Sigmoid colon (tissue), 7 donors: Measurements from ENCODE around the gene NSMCE3. TPM values are rescaled to one million over a fixed set of nuclear protein-coding genes. Genes with fewer than 3 reads are reported as not detected.

Experiments used
- DNase-seq: peaks from one replicate; pipeline ENCODE4 v3.0.0-alpha.2; 2019
- H3K27ac ChIP-seq, 4 donors: fragments of 200-600 bp; sonication (generic); one replicate each; pipeline ENCODE4 v1.5.1; 2016 to 2019; ENCODE audit warnings: mild to moderate bottlenecking in 1 of 4
- H3K27me3 ChIP-seq, 3 donors: fragments of 200-600 bp; sonication (generic); one replicate each; pipeline ENCODE4 v1.5.1; 2019; ENCODE audit warnings: mild to moderate bottlenecking in 1 of 3
- H3K36me3 ChIP-seq, 4 donors: fragments of 200-600 bp; sonication (generic); one replicate each; pipeline ENCODE4 v1.5.1; 2016 to 2019
- H3K4me1 ChIP-seq, 4 donors: fragments of 200-600 bp; sonication (generic); one replicate each; pipeline ENCODE4 v1.5.1; 2017 to 2019
- H3K4me3 ChIP-seq, 4 donors: fragments of 200-600 bp; sonication (generic); one replicate each; pipeline ENCODE4 v1.5.1; 2017 to 2019; ENCODE audit warnings: mild to moderate bottlenecking in 2 of 4, moderate library complexity in 1 of 4
- H3K9me3 ChIP-seq, 4 donors: fragments of 200-600 bp in 3 of 4; sonication (generic) in 3 of 4; one replicate each; pipeline versions ENCODE4 v1.5.1 to v1.6.1; 2013 to 2019
- CTCF ChIP-seq, 4 experiments: fragments of 450-650 bp in 3 of 4; fragments of 200-600 bp in 1 of 4; IDR thresholded peaks; one replicate each; pipeline ENCODE4 v1.5.1; 2016 to 2019; ENCODE audit warnings: antibody characterized with exemption in 4 of 4, mild to moderate bottlenecking in 3 of 4, moderate library complexity in 2 of 4
- EP300 ChIP-seq, 4 donors: sonication (generic); formaldehyde crosslinking; IDR thresholded peaks; one replicate each; pipeline ENCODE4 v1.6.1; 2017; ENCODE audit warnings: antibody characterized with exemption in 4 of 4
- POLR2A ChIP-seq, 2 donors: fragments of 450-650 bp; IDR thresholded peaks; one replicate each; pipeline ENCODE4 v1.6.1; 2016; ENCODE audit warnings: antibody characterized with exemption in 2 of 2, mild to moderate bottlenecking in 2 of 2, moderate library complexity in 2 of 2
- POLR2AphosphoS5 ChIP-seq, 4 donors: sonication (generic); formaldehyde crosslinking; IDR thresholded peaks; one replicate each; pipeline ENCODE4 v1.6.1; 2017; ENCODE audit warnings: antibody characterized with exemption in 4 of 4
- WGBS, 2 donors: extraction: QIAGEN DNeasy Blood & Tissue Kit; methylation state at CpG; one replicate each; pipeline ENCODE4 v1.1.7; 2013; 5-methylcytosine and 5-hydroxymethylcytosine counted together
- intact Hi-C: fragments of 100-400 bp; cut with DNase I; formaldehyde crosslinking; loops from one replicate; pipeline ENCODE4 v1.15.1; 2023
- polyA plus RNA-seq, 3 donors: library from polyadenylated mRNA; stranded (reverse); fragments of 200-250 nt; gene quantifications; one replicate each; pipeline ENCODE4 v1.2.3, GENCODE V29; 2013
- total RNA-seq, 4 donors: library from RNA; depleted of rRNA; stranded (reverse); fragments of >200 nt; gene quantifications; one replicate each; pipeline ENCODE4 v1.1.0, GENCODE V29; 2016
- donor health status: healthy with polysubstance abuse.
- donor health status: Bipolar disorder and iron deficiency.
- donor health status: healthy.

The NSMCE3 gene
- total and polyA plus RNA-seq, 7 donors, result 1.2 to 12.8 (median 7.8) TPM

- WGBS, 2 donors, result 94 to 96% methylated on average over 6 of the region's 6 CpGs
- H3K27me3 ChIP-seq, result no peaks in the 10 kb centered on the region
- intact Hi-C loops, result no loop called here
- TF ChIP-seq POLR2AphosphoS5 (IDR thresholded peaks at IDR 0.05) (no peak), CTCF (IDR thresholded peaks at IDR 0.05) (no peak), POLR2A (IDR thresholded peaks at IDR 0.05) (no peak), EP300 (IDR thresholded peaks at IDR 0.05) (no peak)
- no peaks in the 10 kb centered on the region for H3K9me3 ChIP-seq
- no peak for DNase-seq
- no peak overlapping the region for H3K27ac ChIP-seq
- no peak overlapping the region for H3K4me3 ChIP-seq
- H3K4me1 ChIP-seq, result no peaks in the 10 kb centered on the region
- H3K36me3 ChIP-seq, result no peaks in the 10 kb centered on the region
Measured at GRCh38 chr15:29260896-29261295, 8.7 kb downstream of the NSMCE3 start.

GRCh38 chr15:29259233-29259632 is 10.4 kb downstream of the NSMCE3 start:
- TF ChIP-seq POLR2AphosphoS5 (IDR thresholded peaks at IDR 0.05), result no peak
- TF ChIP-seq POLR2A (IDR thresholded peaks at IDR 0.05), result no peak
- no peak for TF ChIP-seq CTCF (IDR thresholded peaks at IDR 0.05)
- no peak overlapping the region for H3K27ac ChIP-seq
- H3K4me1 ChIP-seq, result no peaks in the 10 kb centered on the region
- WGBS, 2 donors, result 0 to 84% methylated on average over 1 of the region's 1 CpG
- no peaks in the 10 kb centered on the region for H3K36me3 ChIP-seq
- no peaks in the 10 kb centered on the region for H3K27me3 ChIP-seq
- H3K4me3 ChIP-seq, result no peak overlapping the region
- no peak for DNase-seq
- intact Hi-C loops, result no loop called here
- H3K9me3 ChIP-seq, result no peaks in the 10 kb centered on the region

GRCh38 chr15:29252234-29252633 is 17.4 kb downstream of the NSMCE3 start:
- Histone ChIP-seq H3K4me1 (no peaks in the 10 kb centered on the region), H3K27me3 (no peaks in the 10 kb centered on the region), H3K27ac (no peak overlapping the region), H3K9me3 (no peaks in the 10 kb centered on the region), H3K4me3 (no peak overlapping the region), H3K36me3 (no peaks in the 10 kb centered on the region)
- no peak for TF ChIP-seq POLR2AphosphoS5 (IDR thresholded peaks at IDR 0.05)
- no peak for TF ChIP-seq CTCF (IDR thresholded peaks at IDR 0.05)
- no peak for TF ChIP-seq POLR2A (IDR thresholded peaks at IDR 0.05)
- TF ChIP-seq EP300 (IDR thresholded peaks at IDR 0.05), result no peak
- intact Hi-C loops, result no loop called here
- no peak for DNase-seq

- H3K27me3 ChIP-seq, result no peaks in the 10 kb centered on the region
- no peaks in the 10 kb centered on the region for H3K36me3 ChIP-seq
- no peaks in the 10 kb centered on the region for H3K9me3 ChIP-seq
- H3K4me1 ChIP-seq, result no peaks in the 10 kb centered on the region
- intact Hi-C loops, result loop anchor here (10.0 kb wide), 1 partner anchor 440 kb away; no protein-coding TSS in a partner anchor
- H3K4me3 ChIP-seq, result no peak overlapping the region
- WGBS, 2 donors, result 89 to 94% methylated on average over 7 of the region's 7 CpGs
- no peak for TF ChIP-seq EP300 (IDR thresholded peaks at IDR 0.05)
- no peak for TF ChIP-seq POLR2AphosphoS5 (IDR thresholded peaks at IDR 0.05)
- TF ChIP-seq POLR2A (IDR thresholded peaks at IDR 0.05), result no peak
- no peak for TF ChIP-seq CTCF (IDR thresholded peaks at IDR 0.05)
- no peak overlapping the region for H3K27ac ChIP-seq
- DNase-seq, result no peak
Measured at GRCh38 chr15:29244544-29244943, 25.1 kb downstream of the NSMCE3 start.

- Histone ChIP-seq H3K27ac (no peak overlapping the region), H3K4me3 (no peak overlapping the region), H3K27me3 (no peaks in the 10 kb centered on the region), H3K36me3 (no peaks in the 10 kb centered on the region), H3K9me3 (no peaks in the 10 kb centered on the region), H3K4me1 (no peaks in the 10 kb centered on the region)
- intact Hi-C loops, result loop anchor here (10.0 kb wide), 1 partner anchor 441 kb away; no protein-coding TSS in a partner anchor
- TF ChIP-seq CTCF (IDR thresholded peaks at IDR 0.05), result no peak
- TF ChIP-seq POLR2A (IDR thresholded peaks at IDR 0.05), result no peak
- DNase-seq, result no peak
- WGBS, 2 donors, result 93 to 94% methylated on average over 4 of the region's 4 CpGs
Measured at GRCh38 chr15:29244123-29244522, 25.5 kb downstream of the NSMCE3 start.
